GM21825 (cell line): ENCODE measurements around the gene TRAPPC5.
"Not testable (repeated sequence)": the region's sequence is repeated elsewhere in the genome, so short reads cannot be mapped to it uniquely, and the experiment has no call there.

Source experiments
- ATAC-seq: cut with Tn5 transposase; IDR thresholded peaks from one replicate; pipeline ENCODE4 v1.9.1; 2021; ENCODE audit warnings: mild to moderate bottlenecking, moderate library complexity; ENCODE audit not compliant: unreplicated experiment

Gene TRAPPC5

GRCh38 chr19:7680606-7681339 lies at the start of gene TRAPPC5:
Gene TRAPPC5 (plus strand): TSS chr19:7680833. CDS start chr19:7682254, 1,421 bp downstream.
- peak; percentile 51 for ATAC-seq

- no peak for ATAC-seq
Observed at GRCh38 chr19:7631577-7631976, 49.1 kb upstream of the TRAPPC5 start.

DNA sequence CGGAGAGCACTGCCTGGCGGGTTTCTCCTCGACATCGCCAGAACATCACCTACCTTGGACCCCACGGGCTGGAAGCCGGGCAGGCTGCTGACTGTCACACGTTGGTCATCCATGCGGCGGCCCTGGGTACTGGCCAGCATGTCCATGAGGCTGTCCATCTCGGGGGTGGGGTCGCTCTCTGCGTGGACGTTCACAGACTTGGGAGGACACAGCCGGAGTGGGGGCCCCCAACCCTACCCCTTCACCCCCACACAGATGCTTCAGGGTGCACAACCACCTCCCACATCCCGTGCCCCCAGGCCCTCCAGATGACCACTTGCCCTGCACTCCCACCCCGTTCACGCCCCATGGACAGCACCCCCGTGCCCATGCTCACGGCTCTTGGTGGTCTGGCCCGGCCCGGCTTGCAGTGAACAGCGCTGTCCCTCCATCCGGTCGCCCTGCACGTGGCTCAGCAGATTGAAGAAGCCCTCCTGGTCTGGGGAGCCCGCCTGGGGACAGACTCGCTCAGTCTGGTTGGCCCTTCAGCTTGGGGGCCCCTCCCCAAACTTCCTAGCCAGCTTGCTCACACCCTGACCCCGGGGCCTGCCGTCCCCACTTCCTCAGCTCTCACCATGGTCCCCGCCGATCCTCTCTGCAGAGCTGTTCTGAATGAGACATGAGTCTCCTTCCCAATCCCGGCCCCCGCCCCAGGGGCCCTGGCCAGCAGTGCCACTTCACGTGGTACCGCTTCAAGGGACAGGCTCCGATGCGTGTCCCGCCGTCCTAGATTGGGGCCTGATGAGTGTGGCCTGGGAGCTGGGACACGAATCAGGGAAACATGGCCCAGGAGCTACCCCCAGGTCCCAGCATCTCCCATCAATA lies 48.1 kb upstream of the TRAPPC5 start:
- ATAC-seq: no peak

GRCh38 chr19:7633698-7634097 lies 46.9 kb upstream of the TRAPPC5 start, which contains the start of gene PCP2:
Gene PCP2 (minus strand): TSS chr19:7633719. CDS start chr19:7633457, 262 bp downstream.
- no peak for ATAC-seq

GRCh38 chr19:7635670-7636069 lies 45.0 kb upstream of the TRAPPC5 start:
- ATAC-seq: no peak

GRCh38 chr19:7636317-7636690 lies 44.3 kb upstream of the TRAPPC5 start:
- no peak for ATAC-seq

- ATAC-seq: peak; percentile 59
Observed at GRCh38 chr19:7636691-7637373, 43.8 kb upstream of the TRAPPC5 start, which contains the start of gene STXBP2. Gene STXBP2 (plus strand): TSS chr19:7637110. CDS start chr19:7637150, 40 bp downstream.

DNA sequence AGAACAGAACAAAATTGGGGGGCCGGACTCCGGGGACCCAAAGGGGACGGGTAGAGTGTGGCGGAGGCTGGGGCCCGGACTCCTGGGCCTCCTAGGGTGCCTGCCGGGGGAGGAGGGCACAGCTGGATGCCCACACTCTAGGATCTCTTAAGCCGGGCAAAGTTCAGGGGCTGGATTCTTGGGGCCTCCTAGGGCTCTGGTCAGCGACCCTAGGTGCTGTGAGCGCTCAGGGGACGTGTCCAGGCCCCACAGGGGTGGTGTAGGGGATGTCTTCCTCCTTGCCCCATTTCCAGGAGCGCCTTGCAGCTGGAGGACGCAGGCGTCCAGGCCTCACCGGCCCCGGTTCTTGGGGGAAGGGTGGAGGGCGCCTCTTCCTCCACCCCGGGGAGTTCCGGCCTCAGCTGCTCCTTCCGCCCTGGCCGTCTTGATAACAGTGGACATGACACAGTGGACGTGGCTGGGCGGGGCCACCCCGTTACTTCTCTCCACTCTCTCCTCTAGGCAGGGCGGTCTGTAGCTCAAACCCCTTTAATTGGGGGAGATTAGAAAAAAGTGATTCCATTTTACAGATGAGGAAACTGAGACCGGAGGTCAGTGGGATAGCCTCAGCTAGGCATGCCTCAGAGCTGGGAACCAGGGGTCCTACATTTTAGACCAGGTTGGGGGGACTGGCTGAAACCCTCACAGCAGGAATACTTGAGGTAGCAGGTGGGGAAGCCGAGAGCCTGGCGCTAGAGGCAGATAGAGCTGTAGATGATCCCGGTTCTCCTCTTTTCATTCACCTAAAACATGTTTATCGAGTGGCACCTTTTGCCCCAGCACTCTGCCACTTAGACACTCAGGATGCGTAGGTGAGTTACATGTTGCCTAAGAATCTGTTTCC lies 43.0 kb upstream of the TRAPPC5 start:
- no peak for ATAC-seq

DNA sequence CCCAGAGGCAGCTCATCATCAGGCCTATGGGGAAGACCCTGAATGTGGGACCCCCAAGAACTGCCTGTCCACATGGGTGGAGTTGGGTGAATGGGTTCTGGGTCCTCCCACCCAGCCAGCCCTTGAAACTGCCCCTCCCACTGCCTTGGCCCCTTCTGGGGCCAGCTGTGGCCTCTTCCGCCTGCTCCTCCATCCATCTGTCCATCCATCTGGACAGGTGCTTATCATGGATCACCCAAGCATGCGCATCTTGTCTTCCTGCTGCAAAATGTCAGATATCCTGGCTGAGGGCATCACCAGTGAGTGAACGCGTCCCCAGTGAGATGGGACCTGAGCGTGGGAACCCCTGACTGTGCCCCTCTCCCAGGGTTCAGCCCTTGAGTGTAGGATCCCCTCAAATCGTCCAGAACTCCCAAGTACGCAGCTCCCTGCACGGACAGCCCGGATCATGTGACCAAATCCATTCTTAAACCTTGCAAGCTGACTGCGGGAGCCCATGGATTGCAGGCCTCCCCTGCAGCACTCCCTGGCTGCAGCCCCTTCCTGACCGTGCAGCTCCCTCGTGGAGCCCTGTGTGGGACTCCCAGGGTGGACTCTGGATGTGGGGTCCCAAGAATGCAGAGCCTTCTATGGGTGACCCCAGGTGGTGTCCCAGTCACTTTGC lies 41.7 kb upstream of the TRAPPC5 start:
- no peak for ATAC-seq

DNA sequence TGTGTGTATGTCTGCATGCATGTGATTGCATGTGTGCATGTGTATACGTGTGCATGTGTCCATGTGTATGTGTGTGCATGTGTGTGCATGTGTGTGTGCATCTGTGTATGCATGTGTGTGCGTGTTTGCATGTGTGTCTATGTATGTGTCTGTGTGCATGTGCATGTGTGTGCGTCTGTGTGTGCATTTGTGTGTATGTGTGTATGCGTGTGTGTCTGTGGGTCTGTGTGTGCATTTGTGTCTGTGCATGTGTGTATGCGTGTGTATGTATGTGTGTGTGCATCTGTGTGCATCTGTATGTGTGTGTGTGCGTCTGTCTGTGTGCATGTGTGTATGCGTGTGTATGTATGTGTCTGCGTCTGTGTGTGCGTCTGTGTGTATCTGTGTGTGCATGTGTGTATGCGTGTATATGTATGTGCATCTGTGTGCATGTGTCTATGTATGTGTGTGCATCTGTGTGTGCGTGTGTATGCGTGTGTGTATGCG lies 40.7 kb upstream of the TRAPPC5 start:
- no peak for ATAC-seq

- no peak for ATAC-seq
Observed at GRCh38 chr19:7640803-7641202, 39.8 kb upstream of the TRAPPC5 start.

- no peak for ATAC-seq
Observed at GRCh38 chr19:7641290-7642276, 39.0 kb upstream of the TRAPPC5 start.

DNA sequence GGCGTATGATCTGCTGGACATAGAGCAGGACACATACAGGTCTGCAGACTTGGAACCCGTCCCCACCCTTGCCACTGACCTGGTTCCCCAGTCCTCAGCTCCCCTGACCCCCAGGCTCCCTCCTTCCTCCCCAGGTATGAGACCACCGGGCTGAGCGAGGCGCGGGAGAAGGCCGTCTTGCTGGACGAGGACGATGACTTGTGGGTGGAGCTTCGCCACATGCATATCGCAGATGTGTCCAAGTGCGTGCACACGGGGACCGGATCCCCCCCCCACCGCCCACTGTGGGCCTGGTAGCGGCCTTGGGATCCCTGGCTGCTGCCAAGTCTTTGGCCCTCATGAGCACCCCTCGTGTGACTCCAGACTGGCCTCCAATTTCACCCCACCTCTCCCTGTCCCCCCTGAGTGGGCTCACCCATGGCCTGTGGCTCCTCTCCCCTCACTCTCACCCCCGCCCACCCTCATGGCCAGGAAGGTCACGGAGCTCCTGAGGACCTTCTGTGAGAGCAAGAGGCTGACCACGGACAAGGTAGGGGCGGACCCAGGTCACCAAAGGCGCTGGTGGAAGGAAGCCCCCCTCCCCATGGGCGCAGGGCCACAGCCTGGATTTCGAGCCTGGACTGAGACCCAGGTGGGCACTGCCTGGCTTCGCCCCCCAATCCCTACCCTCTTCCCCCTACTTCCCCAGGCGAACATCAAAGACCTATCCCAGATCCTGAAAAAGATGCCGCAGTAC lies 38.2 kb upstream of the TRAPPC5 start:
- ATAC-seq: no peak

GRCh38 chr19:7643031-7643415 lies 37.6 kb upstream of the TRAPPC5 start:
- ATAC-seq: no peak

DNA sequence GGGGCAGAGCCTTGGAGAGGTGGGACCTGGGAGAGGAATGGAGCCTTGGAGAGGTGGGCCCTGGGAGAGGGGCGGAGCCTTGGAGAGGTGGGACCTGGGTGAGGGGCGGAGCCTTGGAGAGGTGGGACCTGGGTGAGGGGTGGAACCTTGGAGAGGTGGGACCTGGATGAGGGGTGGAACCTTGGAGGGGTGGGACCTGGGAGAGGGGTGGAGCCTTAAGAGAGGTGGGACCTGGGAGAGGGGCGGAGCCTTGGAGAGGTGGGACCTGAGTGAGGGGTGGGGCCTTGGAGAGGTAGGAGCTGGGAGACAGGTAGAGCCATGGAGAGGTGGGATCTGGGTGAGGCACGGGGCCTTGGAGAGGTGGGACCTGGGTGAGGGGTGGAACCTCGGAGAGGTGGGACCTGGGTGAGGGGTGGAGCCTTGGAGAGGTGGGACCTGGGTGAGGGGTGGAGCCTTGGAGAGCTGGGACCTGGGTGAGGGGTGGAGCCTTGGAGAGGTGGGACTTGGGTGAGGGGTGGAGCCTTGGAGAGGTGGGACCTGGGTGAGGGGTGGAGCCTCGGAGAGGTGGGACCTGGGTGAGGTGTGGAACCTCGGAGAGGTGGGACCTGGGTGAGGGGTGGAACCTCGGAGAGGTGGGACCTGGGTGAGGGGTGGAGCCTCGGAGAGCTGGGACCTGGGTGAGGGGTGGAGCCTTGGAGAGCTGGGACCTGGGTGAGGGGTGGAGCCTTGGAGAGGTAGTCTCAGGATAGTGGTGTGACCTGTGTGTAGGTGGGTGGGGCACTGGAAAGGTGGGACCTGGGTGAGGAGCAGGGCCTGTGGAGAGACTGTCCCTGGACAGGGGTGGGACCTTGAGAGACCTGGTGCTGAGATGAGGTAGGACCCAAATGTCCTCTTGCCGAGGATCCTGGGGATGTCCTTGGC lies 36.7 kb upstream of the TRAPPC5 start:
- ATAC-seq: not testable (repeated sequence)

DNA sequence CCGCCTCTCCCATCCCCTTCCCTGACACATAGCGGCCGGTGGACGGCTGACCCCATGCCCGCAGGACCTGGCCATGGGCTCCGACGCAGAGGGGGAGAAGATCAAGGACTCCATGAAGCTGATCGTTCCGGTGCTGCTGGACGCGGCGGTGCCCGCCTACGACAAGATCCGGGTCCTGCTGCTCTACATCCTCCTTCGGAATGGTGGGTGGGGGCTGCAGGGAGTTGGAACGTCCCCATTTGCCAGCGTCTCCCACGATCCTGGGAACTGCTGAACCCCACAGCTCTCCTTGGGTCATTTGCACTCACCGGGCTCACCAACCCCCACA lies 36.1 kb upstream of the TRAPPC5 start:
- ATAC-seq: no peak

DNA sequence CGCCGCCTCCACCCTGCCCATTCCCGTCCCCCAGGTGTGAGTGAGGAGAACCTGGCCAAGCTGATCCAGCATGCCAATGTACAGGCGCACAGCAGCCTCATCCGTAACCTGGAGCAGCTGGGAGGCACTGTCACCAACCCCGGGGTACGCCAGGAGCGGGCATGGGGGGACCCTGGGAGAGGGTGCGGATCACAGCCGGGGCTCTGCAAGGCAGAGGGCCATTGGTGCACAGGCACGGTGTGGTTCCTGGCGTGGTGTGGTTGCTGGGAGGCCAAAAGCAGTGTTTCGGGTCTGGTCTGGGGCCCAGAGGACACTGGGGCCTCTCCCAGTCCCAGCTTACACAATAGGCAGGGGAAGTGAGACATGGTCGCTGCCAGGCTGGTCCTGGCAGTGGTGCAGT lies 35.5 kb upstream of the TRAPPC5 start:
- ATAC-seq: no peak
